IPS DF 19.7 (cell line): ENCODE data around the gene BCL7A.

Source experiments
- DNase-seq: peaks from one replicate; pipeline ENCODE4 v3.0.0-alpha.2; 2013; ENCODE audit warnings: low read depth, low spot score

BCL7A gene

GRCh38 chr12:122078141-122079032 lies 56.7 kb downstream of the BCL7A start, which contains the start of gene MLXIP:
Gene MLXIP, plus strand, starts transcription at chr12:122078756. Its CDS starts 98 bp downstream, at chr12:122078854.
- DNase-seq = no peak

- DNase-seq = no peak
Observed at GRCh38 chr12:122079033-122079531, 57.4 kb downstream of the BCL7A start.

GRCh38 chr12:122079532-122080081 lies 57.9 kb downstream of the BCL7A start:
- no peak for DNase-seq

DNA sequence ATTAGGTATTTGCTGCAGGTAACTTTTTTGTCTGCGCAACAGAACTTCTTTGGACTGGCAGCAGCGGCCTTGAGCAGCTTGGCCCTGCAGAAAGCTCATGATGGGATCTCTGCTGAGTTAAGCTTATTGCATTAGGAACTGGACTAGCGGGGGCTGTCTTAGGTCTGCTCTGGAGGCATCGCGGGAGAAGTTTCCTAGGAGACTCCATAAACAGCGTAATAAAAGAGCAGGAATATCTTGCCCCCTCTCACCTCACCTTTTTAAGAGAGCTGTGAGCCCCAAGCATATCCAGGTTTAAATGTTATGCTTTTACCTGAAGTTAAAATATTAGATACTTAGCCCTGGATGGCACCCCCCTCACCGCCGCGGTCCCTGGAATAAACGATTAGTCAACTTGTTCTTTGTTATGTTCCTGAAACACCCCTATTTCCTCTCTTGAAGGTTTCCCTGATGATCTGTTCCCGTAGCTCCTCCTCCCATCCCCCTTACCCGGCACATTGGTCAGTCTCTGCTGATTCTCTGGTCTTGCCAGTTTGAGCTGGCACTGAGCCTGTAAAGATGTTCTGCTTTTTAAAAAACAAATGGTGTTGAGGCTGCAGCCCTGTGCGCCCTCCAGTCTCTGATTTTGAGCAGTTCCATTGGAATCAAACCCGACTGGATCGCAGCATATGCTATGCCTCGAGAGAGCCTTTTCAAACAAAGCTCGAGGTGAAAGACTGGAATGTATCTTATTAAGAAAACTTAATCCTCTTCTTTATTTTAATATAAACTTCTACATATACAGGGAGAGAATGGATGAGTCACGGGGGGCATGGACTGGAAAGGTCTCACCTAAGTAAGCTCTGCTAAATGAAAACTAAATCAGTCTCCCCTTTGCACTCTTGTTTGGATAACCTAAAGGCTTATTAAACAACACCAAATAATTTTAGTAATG lies 58.7 kb downstream of the BCL7A start:
- no peak for DNase-seq

DNA sequence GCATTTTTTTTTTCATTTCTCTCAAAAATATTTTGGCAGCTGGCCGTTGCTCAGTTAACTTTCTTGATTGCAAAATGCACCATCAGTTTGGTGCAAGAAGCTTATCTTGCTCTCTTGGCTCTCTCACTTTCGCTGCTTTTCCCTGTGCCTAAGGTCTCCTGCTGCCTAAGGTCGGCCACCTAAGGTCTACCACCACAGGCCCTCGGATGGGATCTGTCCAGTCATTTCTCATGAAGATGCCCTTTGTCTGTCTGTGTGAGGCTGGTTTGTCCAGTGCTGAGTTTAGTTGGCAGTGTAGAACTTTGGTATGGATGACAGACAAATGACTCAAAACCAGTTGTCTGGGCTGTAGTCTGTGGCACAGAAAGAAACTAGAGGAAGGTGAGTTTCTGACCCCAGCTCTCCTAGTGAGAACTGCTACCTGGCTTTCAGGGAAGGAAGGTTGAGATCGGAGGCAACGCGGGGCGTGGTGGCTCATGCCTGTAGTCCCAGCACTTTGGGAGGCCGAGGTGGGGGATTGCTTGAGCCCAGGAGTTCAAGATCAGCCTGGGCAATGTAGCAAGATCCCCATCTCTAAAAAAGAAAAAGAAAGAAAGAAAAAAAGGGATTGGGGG lies 59.5 kb downstream of the BCL7A start:
- DNase-seq = no peak

DNA sequence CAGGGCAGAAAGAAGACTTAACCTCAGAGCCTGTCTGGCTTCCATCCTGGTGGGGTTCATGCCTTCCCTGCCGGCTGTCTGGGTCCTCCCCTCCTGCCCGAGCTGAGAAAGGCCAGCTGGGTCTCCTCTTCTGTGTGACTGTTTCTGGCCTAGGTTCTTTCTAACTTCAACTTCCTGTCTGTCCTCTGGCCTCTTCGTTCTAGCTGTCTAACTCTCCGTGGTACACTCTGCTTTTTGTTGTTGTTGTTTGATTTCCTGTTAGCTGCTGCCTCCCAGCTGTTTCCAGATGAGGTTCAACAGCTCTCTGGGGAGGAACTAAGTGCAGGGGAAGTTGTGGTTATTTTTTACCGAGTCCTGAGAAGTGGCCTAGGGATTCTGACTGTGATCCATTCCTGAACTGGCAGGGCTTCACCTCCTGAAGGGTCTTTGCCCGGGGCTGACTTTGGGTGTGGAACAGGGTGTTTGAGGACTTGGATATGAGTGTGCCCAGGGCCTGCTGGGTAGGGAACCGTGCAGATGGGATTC lies 60.1 kb downstream of the BCL7A start:
- no peak for DNase-seq

- DNase-seq = no peak
Observed at GRCh38 chr12:122082621-122083356, 61.1 kb downstream of the BCL7A start.

DNA sequence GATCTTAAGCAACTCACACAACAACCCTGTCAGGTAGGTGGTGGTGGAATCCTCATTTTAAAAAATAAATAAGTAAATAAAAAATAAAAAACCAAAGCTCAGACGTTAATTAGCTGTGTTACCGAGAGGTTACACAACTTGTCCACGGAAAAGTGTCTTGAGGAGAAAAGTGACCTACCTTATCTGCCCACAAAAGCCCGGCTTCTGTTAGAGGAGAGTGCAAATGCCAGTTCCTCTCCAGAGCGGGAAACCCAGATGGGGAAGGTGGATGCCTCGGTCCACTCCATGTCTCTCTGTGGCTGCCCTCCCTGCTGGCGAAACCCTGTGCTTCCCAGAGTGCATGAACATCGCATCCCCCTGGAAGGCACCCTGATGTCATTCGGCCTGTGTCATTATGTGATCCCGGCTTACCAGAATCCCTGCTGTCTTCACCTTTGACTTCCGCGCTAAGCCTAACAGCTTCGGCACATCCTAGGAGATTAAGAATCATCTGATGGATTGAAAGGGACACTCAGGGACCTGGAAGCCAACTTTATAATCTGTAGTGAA lies 63.2 kb downstream of the BCL7A start:
- no peak for DNase-seq

- DNase-seq = no peak
Observed at GRCh38 chr12:122085591-122085990, 63.9 kb downstream of the BCL7A start.

- DNase-seq = no peak
Observed at GRCh38 chr12:122086116-122086515, 64.4 kb downstream of the BCL7A start.

GRCh38 chr12:122086641-122087285 lies 65.1 kb downstream of the BCL7A start:
- DNase-seq = no peak

GRCh38 chr12:122087431-122088178 lies 65.9 kb downstream of the BCL7A start:
- no peak for DNase-seq

DNA sequence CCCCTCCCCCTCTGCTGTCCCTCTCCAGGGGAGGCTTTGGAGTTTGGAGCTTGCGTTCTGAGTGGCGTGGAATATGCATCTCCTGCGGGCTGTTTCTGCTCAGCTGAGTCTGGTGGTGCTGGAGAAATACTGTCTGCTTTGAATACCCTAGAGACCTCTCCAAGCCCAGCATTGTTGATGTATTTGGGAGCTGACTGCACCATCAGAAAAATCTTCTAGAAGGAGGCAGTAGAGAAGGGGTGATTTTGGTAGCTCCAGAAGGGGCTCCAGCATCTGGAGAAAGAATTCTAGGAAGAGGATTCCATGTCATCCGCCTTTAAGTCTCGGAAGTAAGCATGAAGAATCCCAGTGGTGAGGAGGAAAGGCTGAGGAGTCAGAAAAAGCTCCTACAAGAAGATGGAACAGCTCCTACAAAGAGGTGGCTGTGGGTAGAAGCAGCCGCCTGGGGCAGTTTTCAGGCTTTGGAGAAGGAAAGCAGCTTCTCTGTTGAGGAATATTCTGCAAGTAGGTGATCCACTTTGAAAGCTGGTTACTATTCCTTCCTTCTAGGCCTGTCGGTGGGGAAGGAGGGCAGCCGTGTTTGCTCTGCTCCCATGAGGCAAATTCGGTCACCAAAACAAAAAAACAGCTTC lies 66.6 kb downstream of the BCL7A start:
- no peak for DNase-seq

- no peak for DNase-seq
Observed at GRCh38 chr12:122089077-122089476, 67.4 kb downstream of the BCL7A start.

- DNase-seq = no peak
Observed at GRCh38 chr12:122090759-122091515, 69.3 kb downstream of the BCL7A start.

DNA sequence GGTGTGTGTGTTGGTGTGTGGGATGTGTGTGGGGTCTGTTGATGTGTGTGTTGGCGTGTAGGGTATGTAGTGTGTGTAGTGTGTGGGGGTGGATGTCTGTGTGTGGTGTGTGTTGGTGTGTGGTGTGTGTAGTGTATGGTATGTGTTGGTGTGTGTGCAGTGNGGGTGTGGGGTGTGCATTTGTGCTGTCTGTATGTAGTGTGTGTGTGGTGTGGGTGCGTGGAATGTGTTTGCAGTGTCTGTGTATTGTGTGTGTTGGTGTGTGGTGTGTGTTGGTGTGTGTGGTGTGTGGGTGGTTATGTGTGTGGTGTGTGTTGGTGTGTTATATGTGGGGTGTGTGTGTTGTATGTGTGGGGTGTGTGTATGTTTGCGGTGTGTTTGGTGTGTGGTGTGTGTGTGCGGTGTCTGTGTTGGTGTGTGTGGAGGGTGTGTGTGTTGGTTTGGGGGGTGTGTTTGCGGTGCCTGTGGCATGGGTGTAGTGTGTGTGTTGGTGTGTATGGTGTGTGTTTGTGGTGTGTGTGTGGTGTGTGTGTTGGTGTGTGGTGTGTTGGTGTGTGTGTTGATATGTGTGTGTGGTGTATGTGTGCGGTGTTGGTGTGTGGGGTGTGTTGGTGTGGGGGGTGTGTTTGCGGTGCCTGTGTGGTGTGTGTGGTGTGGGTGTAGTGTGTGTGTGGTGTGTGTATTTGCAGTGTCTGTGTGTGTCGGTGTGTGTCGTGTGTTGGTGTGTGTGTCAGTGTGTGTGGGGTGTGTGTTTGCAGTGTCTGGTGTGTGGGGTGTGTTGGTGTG lies 71.6 kb downstream of the BCL7A start:
- no peak for DNase-seq
